Nephron (organoid): ENCODE data around the gene SYT14.
"Not testable (repeated sequence)": the region's sequence is repeated elsewhere in the genome, so short reads cannot be mapped to it uniquely, and the experiment has no call there.

Experiments used
- H3K27ac Mint-ChIP-seq, 3 experiments: 2 replicates each; pipeline ENCODE4 v1.8.0; 2020; ENCODE audit warnings: mixed read lengths in 3 of 3, mild to moderate bottlenecking in 2 of 3, moderate library complexity in 1 of 3
- H3K27me3 Mint-ChIP-seq: 2 replicates; pipeline ENCODE4 v1.8.0; 2021; ENCODE audit warnings: low read depth, mild to moderate bottlenecking, moderate library complexity, mixed read lengths
- H3K36me3 Mint-ChIP-seq: 2 replicates; pipeline ENCODE4 v1.8.0; 2020; ENCODE audit warnings: low read depth, mixed read lengths
- H3K4me1 Mint-ChIP-seq: 2 replicates; pipeline ENCODE4 v1.8.0; 2020; ENCODE audit warnings: mixed read lengths
- H3K4me3 Mint-ChIP-seq, 3 experiments: 2 replicates each; pipeline ENCODE4 v1.8.0; 2020; ENCODE audit warnings: mild to moderate bottlenecking in 3 of 3, mixed read lengths in 3 of 3, moderate library complexity in 2 of 3
- H3K9me3 Mint-ChIP-seq: 2 replicates; pipeline ENCODE4 v1.8.0; 2020; ENCODE audit warnings: mixed read lengths
- TF ChIP-seq, protein P1 (sequence below), 3 experiments: fragments of 200-600 bp; sonication (generic); IDR thresholded peaks; one replicate each; pipeline ENCODE4 v1.5.0; 2021; ENCODE audit warnings: antibody characterized with exemption in 3 of 3; ENCODE audit not compliant: unreplicated experiment in 3 of 3

Gene SYT14

DNA sequence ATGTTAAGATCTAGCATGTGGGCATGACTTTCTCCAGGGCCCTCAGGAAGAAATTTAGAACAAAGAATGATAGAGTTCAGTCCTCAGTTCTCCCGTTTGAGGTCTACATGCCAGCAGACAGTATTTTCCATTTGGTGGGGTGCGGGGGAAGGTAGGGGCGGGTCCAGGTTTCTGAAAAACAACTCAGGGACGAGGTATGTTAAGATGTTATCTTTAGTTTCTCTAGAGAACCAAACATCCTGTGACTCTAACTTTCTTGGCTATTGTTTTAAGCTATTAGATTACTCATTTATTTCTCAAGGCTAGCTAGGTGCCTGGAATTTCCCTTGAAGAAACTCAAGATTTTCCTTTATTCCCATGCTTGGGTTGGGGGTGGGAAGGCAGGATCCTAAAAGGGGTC, 42.3 kb upstream of the SYT14 start:
- Mint-ChIP-seq H3K4me1 (no peaks in the 10 kb centered on the region), H3K36me3 (no peaks in the 10 kb centered on the region), H3K27ac (no peak overlapping the region), H3K9me3 (no peaks in the 10 kb centered on the region), H3K4me3 (no peak overlapping the region), H3K27me3 (peaks cover 24% of the 10 kb centered on the region)
- TF ChIP-seq, protein P1, sequence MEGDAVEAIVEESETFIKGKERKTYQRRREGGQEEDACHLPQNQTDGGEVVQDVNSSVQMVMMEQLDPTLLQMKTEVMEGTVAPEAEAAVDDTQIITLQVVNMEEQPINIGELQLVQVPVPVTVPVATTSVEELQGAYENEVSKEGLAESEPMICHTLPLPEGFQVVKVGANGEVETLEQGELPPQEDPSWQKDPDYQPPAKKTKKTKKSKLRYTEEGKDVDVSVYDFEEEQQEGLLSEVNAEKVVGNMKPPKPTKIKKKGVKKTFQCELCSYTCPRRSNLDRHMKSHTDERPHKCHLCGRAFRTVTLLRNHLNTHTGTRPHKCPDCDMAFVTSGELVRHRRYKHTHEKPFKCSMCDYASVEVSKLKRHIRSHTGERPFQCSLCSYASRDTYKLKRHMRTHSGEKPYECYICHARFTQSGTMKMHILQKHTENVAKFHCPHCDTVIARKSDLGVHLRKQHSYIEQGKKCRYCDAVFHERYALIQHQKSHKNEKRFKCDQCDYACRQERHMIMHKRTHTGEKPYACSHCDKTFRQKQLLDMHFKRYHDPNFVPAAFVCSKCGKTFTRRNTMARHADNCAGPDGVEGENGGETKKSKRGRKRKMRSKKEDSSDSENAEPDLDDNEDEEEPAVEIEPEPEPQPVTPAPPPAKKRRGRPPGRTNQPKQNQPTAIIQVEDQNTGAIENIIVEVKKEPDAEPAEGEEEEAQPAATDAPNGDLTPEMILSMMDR (IDR thresholded peaks at IDR 0.05; ENCODE audit: unreplicated experiment in 3 of 3): no peak

DNA sequence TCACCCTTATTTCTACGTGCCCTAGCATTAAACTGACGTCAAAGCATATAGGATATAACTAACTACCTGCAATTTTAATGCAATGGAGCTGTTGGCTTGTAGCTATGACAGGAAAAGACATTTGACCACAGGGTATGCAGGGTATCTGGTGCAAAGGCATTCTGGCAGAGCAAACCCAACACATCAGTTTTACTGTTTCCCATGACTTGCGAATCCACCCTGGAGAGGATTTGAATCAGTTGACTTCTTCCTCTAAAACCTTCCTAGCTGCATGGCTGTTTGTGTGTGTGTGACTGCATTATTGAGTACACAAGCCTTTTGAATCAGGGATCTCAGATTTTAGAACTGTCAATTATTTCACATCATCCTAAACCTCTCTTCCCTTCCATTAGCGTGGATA, 41.7 kb upstream of the SYT14 start:
- peaks cover 24% of the 10 kb centered on the region for H3K27me3 Mint-ChIP-seq
- H3K4me1 Mint-ChIP-seq: no peaks in the 10 kb centered on the region
- H3K36me3 Mint-ChIP-seq: no peaks in the 10 kb centered on the region
- peak overlapping the region in 1 of 3 experiments; percentile 2 for H3K4me3 Mint-ChIP-seq
- no peaks in the 10 kb centered on the region for H3K9me3 Mint-ChIP-seq
- H3K27ac Mint-ChIP-seq: no peak overlapping the region
- TF ChIP-seq, protein P1 (IDR thresholded peaks at IDR 0.05; ENCODE audit: unreplicated experiment in 3 of 3): no peak

DNA sequence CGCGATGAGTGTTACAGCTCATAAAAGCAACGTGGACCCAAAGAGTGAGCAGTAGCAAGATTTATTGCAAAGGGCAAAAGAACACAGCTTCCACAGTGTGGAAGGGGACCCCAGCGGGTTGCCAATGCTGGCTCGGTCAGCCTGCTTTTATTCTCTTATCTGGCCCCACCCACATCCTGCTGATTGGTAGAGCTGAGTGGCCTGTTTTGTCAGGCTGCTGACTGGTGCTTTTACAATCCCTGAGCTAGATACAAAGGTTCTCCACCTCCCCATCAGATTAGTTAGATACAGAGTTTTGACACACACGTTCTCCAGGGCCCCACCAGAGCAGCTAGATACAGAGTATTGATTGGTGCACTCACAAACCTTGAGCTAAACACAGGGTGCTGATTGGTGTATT, 39.7 kb upstream of the SYT14 start:
- H3K36me3 Mint-ChIP-seq, H3K9me3 Mint-ChIP-seq, H3K27ac Mint-ChIP-seq, H3K4me3 Mint-ChIP-seq, H3K4me1 Mint-ChIP-seq: not testable (repeated sequence)
- peaks cover 24% of the 10 kb centered on the region for H3K27me3 Mint-ChIP-seq

DNA sequence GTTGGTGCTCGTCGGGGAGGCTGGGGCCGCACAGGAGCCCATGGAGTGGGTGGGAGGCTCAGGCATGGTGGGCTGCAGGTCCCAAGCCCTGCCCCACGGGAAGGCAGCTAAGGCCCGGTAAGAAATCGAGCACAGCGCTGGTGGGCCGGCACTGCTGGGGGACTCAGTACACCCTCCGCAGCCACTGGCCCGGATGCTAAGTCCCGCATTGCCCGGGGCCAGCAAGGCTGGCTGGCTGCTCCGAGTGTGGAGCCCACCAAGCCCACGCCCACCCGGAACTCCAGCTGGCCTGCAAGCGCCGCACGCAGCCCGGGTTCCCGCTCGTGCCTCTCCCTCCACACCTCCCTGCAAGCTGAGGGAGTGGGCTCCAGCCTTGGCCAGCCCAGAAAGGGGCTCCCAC, 39.2 kb upstream of the SYT14 start:
- not testable (repeated sequence) for H3K27ac Mint-ChIP-seq, H3K9me3 Mint-ChIP-seq, H3K4me3 Mint-ChIP-seq, H3K36me3 Mint-ChIP-seq, H3K4me1 Mint-ChIP-seq
- peaks cover 19% of the 10 kb centered on the region for H3K27me3 Mint-ChIP-seq

DNA sequence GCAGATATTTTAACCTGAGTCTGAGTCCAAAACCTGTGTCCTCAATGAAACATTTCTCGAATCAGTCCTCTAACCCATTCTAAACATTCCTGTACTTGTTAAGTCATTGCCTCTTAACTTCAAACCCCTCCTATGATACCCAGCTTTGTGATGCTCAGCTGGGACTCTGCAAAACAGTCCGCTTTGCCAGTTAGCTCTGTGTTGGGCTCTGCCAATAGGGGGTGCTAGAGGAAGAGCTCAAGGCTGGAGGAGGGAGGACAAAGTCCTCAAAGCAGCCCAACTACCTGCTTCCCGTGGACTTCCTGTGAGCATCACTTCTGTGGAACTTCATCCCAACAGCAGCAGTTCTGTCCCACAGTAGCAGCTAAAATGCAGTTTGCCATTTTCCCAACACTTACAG, 38.1 kb upstream of the SYT14 start:
- TF ChIP-seq, protein P1 (IDR thresholded peaks at IDR 0.05; ENCODE audit: unreplicated experiment in 3 of 3): no peak
- H3K4me1 Mint-ChIP-seq: no peaks in the 10 kb centered on the region
- H3K27ac Mint-ChIP-seq: no peak overlapping the region
- H3K4me3 Mint-ChIP-seq: no peak overlapping the region
- H3K27me3 Mint-ChIP-seq: peaks cover 14% of the 10 kb centered on the region
- no peaks in the 10 kb centered on the region for H3K36me3 Mint-ChIP-seq
- no peaks in the 10 kb centered on the region for H3K9me3 Mint-ChIP-seq

DNA sequence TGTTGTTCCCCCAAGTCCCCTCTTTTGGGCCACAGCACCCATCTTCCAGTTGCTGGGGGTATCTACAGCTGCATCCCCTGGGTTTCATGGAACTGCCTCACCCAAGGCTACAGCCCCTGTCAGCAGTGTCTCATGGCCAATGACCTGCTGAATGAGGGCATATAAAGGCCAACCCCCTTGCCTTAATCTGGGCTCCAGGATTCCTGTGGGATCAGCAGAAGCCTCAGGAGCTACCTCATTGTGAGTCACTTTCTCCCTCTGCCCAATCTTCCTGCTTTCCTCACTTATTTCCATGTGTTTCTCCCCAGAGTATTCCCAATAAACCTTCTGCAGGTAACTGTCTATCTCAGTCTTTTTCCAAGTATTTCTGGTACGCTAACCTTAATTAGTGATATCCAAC, 37.3 kb upstream of the SYT14 start:
- no peak overlapping the region for H3K4me3 Mint-ChIP-seq
- H3K27ac Mint-ChIP-seq: no peak overlapping the region
- no peaks in the 10 kb centered on the region for H3K9me3 Mint-ChIP-seq
- H3K4me1 Mint-ChIP-seq: no peaks in the 10 kb centered on the region
- H3K36me3 Mint-ChIP-seq: no peaks in the 10 kb centered on the region
- TF ChIP-seq, protein P1 (IDR thresholded peaks at IDR 0.05; ENCODE audit: unreplicated experiment in 3 of 3): no peak
- peaks cover 12% of the 10 kb centered on the region for H3K27me3 Mint-ChIP-seq

DNA sequence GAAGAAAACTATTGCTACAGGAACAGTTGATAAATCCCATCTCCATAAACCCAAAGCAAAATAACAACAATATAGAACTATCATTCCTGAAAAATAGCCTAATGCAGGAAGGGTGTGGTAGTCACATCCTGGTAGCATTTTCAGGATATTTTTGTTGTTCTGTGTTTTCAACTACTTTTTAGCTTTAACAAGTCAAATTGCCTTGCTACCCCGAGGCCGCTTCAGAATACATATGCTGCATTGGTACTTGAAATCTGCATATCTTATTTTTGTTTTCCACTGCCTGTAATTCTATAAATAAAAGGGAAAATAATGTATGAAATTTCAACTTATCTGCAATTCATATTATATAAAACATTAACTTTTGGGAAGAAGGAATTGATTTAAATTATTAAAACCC, 36.8 kb upstream of the SYT14 start:
- Mint-ChIP-seq H3K27ac (no peak overlapping the region), H3K9me3 (no peaks in the 10 kb centered on the region), H3K27me3 (peaks cover 11% of the 10 kb centered on the region), H3K4me3 (no peak overlapping the region), H3K36me3 (no peaks in the 10 kb centered on the region), H3K4me1 (no peaks in the 10 kb centered on the region)
- TF ChIP-seq, protein P1 (IDR thresholded peaks at IDR 0.05; ENCODE audit: unreplicated experiment in 3 of 3): no peak

DNA sequence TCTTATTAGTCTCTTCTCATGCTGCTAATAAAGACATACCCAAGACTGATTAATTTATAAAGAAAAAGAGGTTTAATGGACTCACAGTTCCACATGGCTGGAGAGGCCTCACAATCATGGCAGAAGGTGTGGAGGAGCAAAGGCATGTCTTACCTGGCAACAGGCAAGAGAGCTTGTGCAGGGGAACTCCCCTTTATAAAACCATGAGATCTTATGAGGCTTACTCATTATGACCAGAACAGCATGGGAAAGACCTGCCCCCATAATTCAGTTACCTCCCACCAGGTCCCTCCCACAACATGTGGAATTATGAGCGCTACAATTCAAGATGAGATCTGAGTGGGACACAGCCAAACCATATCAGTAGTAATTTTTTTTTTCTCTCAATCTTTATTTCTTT, 33.2 kb upstream of the SYT14 start:
- not testable (repeated sequence) for H3K36me3 Mint-ChIP-seq, H3K4me3 Mint-ChIP-seq, H3K27me3 Mint-ChIP-seq, H3K27ac Mint-ChIP-seq, H3K4me1 Mint-ChIP-seq, H3K9me3 Mint-ChIP-seq
